ENCODE results near the gene LAPTM4A. TPM values are rescaled to one million over a fixed set of nuclear protein-coding genes. Genes with fewer than 3 reads are reported as not detected.
A peak's percentile ranks its signal among the peaks of the same experiment; 100 is the strongest.
"Not testable (repeated sequence)": the region's sequence is repeated elsewhere in the genome, so short reads cannot be mapped to it uniquely, and the experiment has no call there.

The LAPTM4A gene
- total RNA-seq = 227 TPM

DNA sequence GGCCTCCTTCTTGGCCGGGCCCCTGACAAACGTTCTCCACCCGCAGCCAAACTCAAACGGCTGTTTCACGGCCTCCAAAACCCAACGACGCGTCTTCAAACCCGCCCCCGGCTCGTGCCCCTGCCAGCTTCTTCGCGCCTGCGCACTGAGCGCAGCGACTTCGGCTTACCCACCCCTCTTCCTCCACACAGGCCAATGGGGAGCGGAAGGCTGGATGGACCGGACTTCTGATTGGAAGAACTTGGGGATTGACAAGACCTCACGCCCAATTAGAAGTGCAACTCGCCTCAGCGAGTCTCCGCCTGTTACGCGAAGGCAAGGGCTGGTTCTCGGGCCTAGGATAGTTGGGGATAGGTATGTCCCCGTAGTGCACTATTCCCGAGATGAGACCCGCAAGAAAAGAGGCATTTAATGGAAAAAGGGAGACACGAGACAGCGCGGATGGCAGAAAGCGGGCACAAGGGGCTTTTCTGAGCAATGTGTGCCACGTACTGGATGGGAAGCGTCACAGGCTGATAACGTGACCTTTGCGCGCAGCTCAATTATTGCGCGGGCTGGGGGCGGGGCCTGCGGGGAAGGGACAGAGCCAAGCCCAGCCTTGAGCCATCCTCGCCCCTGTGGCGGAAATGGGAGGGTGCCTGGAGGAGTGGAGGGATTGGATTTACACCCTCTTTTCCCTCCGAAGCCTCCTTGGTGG, at the start of gene LAPTM4A:
Gene LAPTM4A, minus strand, starts transcription at position 97 of the 697 bp plus-strand sequence. CDS start 108 bp downstream, outside the sequence.
- DNase-seq (ENCODE audit: low spot score) = peak; percentile 99

DNA sequence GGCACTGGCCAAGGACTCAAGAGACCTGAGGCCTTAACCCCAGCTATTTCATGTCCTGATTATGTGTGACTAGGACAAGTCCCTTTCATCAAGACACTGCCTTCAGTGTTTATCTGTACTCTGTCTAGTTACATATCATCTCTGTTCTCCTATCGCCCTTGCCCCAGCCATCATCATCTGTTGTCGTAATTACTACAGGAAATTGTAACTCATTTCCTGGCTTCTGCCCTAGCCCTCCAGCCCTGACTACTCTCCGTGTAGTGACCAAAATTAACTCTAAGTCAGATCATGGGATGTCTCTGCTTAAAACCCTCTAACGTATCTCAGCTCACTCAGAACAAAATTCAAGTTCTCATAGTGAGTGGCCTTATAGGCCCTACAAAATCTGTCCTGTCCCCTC, 49.3 kb upstream of the LAPTM4A start:
- no peak for DNase-seq (ENCODE audit: low spot score)

- DNase-seq (ENCODE audit: low spot score) = no peak
Measured at GRCh38 chr2:20099780-20100179, 48.4 kb upstream of the LAPTM4A start.

DNA sequence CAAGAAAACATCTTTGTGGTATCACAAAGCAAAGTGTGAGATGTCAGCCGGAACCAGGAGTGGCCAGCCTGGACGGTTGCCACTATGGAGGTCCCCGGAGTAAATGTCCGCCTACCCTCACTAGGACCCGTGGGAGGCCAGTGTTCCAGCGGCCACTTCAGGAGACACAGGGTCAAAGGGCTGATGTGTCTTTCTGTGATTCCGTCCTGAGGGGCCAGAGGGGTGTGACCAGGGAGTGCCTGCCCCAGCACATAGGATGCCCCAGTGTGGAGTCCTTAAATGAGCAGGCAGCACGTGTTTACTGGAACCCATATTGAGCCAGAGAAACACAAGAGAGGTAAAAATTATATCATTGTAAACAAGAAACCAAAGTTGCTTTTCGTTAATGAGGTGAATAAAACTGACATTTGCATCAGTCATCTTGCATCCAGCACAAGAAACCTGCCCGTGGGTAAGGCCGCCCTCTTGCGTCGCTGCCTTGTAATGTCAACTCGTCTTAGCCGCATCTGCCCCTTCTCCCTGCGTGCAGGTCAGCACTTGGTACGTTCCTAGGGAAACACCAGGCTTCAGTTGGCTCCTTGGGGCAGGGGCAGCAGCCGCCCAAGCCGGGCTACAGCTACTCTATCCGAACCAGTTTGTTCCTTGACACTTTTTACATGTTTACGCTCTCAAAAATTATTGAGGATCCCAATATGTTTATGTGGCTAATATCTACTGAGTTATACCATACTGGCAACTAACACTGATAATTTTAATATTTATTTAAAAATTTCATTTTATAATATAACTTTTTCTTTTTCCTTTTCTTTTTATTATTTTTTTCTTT, 46.7 kb upstream of the LAPTM4A start:
- DNase-seq (ENCODE audit: low spot score) = peak; percentile 86

- no peak for DNase-seq (ENCODE audit: low spot score)
Measured at GRCh38 chr2:20095469-20095868, 44.0 kb upstream of the LAPTM4A start.

- DNase-seq (ENCODE audit: low spot score) = no peak
Measured at GRCh38 chr2:20094955-20095354, 43.5 kb upstream of the LAPTM4A start.

- DNase-seq (ENCODE audit: low spot score) = no peak
Measured at GRCh38 chr2:20094142-20094755, 42.8 kb upstream of the LAPTM4A start.

DNA sequence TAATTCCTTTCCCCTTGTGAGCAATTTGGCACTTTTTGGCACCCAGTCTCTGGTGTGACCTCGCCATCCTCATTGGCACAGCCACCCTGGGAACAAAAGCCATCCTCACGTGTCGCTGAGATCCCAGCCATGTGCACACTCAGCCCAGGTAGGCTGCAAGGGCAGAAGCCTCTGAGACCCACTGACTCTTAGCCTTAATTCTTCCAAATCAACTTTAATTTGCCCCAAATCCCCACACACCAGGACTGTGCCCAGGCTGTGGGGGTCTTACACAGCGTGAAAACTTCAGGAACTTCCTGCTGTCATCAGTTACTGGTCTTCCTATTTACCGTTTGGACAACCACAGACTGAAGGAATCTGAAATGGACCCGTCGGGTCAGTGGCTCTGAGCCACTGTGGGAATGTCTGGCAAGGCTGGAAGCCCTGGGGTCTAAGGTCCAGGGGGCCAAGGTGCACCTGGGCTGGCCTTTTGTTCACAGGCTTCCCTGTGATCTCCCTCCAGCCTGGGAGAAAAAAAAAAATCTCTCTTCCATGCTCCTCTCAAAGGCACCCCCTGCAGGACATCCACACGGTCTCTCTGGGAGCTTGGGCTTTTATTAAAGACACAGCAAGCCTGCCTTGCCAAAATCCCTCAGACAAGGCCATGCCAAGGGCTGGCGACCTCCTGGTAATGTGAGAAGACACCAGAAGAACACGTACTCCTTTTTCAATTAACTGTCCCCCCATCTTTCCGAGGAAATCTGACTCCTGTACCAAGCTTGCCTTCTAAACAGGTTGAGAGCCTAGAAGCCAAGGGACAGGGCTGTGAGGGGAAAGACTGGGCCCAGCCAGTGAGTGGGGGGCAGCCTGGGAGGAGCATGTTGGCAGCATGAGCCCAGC, 42.1 kb upstream of the LAPTM4A start:
- no peak for DNase-seq (ENCODE audit: low spot score)

- DNase-seq (ENCODE audit: low spot score) = no peak
Measured at GRCh38 chr2:20092901-20093235, 41.4 kb upstream of the LAPTM4A start.

GRCh38 chr2:20092226-20092900, 40.9 kb upstream of the LAPTM4A start:
- DNase-seq (ENCODE audit: low spot score) = no peak

DNA sequence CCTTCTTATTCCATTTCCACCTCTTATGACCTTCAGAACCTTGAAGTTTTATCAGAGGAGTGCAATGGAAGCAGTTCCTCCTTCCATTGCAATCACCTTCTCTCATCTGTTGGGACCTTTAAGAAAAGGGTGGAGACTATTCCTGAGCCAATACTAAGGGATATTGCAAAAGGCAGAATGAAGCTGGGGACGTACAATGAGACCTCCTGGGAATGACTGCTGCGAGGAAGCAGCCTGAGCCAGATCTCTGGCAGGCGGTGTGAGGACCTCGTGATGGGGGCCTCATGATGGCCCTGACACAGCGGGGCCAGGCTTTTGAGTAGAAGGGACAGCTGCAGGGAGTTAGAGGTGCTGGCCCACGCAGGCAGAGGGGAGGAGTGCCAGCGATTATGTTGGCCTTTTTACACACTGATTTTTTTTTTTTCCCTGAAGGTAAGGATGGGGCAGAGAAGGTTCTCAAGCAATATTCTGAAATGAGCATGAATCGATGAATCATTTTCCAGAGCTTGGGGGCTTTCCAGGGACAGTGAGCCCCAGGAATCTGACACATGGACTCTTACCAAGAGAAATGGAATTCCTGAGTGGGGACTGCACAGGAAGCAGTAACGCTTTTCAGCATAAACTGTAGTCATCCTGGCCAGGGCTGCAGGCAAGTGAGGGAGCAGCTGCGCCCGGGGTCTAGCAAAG, 40.0 kb upstream of the LAPTM4A start:
- DNase-seq (ENCODE audit: low spot score) = no peak

DNA sequence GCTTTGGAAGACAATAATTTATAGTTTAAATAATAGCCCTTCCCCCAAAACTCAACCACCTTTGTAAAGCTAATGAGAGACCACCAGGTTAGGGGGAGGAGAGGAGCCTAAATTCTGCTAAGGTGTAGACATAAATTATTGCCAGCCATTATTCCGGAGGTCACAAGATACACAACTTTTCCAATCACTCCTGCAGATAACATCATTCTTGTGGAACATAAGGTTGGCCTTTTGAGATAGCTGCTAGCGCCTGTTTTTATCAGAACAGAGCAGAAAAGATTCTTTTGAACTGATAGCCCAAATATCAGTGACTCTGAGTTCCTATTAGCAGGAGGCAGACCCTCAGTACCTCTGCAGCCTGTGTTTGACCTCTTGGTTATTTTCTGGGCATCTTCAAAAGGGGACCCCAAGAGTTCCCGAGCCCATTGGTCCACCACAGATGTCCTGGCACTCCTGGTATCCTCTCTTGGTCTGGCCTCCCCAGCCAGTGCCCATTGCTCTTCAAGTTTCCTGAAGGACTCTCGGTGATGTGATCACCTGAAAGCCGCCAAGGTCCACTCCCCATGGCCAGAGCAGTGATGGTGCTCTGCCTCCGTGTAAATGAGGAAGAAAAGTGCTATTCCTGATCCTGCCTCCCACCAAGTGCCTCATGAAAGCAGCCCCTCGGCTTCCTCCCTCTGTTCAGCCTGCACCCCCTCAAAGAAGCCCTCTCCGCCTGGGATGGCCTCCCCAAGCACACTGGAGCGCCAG, 38.5 kb upstream of the LAPTM4A start:
- no peak for DNase-seq (ENCODE audit: low spot score)

GRCh38 chr2:20085909-20086308, 34.5 kb upstream of the LAPTM4A start:
- not testable (repeated sequence) for DNase-seq (ENCODE audit: low spot score)

DNA sequence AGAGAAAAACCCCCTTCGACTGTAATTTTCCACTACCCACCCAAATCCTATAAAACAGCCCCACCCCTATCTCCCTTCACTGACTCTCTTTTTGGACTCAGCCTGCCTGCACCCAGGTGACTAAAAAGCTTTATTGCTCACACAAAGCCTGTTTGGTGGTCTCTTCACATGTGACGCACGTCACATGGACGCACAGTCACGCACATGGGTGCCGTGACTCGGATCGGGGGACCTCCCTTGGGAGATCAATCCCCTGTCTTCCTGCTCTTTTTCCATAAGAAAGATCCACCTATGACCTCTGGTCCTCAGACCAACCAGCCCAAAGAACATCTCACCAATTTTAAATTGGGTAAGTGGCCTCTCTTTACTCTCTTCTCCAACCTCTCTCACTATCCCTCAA, 31.4 kb upstream of the LAPTM4A start:
- not testable (repeated sequence) for DNase-seq (ENCODE audit: low spot score)

- DNase-seq (ENCODE audit: low spot score) = no peak
Measured at GRCh38 chr2:20081841-20082240, 30.4 kb upstream of the LAPTM4A start.

GRCh38 chr2:20080839-20081415, 29.5 kb upstream of the LAPTM4A start:
- DNase-seq (ENCODE audit: low spot score) = no peak

GRCh38 chr2:20080428-20080827, 29.0 kb upstream of the LAPTM4A start:
- no peak for DNase-seq (ENCODE audit: low spot score)

DNA sequence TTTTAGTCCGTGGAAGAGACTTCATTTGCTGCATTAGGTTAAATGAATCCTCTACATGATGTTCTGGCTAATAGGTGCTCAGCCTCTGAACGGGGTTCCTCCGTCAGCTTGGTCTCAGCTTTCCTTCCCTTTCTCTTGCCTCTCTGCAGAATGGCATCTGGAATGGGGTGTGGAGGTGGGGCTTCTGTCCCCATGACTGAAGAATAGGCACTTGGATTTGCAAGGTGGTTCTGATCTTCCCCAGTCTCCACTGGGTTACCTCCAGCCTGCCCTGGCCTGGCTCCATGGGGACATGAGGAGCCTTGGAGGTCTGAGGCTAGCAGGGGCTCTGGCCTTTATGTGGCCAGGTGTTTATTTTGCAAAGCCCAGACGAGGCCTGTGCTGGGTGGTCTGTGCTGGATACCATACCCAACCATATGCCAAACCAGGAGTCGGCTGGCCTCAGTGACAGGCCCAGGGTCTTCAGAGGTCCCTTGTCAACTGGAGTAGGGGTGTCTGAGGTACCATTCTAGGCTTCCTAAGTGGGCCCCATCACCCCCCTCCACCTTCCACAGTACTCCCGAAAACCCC, 28.2 kb upstream of the LAPTM4A start:
- DNase-seq (ENCODE audit: low spot score) = no peak

GRCh38 chr2:20077411-20077940, 26.0 kb upstream of the LAPTM4A start:
- no peak for DNase-seq (ENCODE audit: low spot score)

All from ureter (tissue), 1 donor.